ENCODE data around the gene DNAJC13. TPM values are rescaled to one million over a fixed set of nuclear protein-coding genes. Genes with fewer than 3 reads are reported as not detected.

The DNAJC13 gene
- total RNA-seq, 1 donor: 107 TPM

DNA sequence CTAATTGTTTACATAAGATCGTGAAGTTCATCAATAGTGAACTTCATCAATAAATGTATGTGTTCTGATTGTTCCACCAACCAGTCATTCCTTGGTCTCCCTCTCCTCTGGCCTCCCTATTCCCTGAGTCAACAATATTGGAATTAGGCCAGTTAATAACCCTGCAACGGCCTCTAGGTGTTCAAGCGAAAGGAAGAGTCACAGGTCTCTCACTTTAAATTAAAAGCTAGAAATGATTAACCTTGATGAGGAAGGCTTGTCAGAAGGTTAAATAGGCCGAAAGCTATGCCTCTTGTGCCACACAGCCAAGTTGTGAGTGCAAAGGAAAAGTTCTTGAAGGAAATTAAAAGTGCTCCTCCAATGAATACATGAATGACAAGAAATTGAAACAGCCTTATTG lies 90.4 kb downstream of the DNAJC13 start:
- no peak for DNase-seq (ENCODE audit: low read depth)
- no peak overlapping the region for H3K4me3 ChIP-seq (ENCODE audit: low read depth, low read length)
- TF ChIP-seq, protein P1, sequence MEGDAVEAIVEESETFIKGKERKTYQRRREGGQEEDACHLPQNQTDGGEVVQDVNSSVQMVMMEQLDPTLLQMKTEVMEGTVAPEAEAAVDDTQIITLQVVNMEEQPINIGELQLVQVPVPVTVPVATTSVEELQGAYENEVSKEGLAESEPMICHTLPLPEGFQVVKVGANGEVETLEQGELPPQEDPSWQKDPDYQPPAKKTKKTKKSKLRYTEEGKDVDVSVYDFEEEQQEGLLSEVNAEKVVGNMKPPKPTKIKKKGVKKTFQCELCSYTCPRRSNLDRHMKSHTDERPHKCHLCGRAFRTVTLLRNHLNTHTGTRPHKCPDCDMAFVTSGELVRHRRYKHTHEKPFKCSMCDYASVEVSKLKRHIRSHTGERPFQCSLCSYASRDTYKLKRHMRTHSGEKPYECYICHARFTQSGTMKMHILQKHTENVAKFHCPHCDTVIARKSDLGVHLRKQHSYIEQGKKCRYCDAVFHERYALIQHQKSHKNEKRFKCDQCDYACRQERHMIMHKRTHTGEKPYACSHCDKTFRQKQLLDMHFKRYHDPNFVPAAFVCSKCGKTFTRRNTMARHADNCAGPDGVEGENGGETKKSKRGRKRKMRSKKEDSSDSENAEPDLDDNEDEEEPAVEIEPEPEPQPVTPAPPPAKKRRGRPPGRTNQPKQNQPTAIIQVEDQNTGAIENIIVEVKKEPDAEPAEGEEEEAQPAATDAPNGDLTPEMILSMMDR (IDR thresholded peaks at IDR 0.05; ENCODE audit: insufficient read depth, low read depth, low read length): no peak

DNA sequence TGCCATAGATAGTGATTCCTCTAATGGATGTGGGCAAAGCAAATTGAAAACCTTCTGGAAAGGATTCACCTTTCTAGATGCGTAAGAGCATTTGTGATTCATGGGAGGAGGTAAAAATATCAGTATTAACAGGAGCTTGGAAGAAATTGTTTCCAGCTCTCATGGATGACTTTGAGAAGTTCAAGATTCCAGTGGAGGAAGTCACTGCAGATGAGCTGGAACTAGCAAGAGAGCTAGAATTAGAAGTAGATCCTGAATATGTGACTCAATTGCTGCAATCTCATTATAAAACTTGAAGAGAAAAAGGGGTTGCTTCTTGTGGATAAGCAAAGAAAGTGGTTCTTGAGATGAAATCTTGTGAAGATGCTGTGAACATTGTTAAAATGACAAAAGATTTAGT lies 91.8 kb downstream of the DNAJC13 start:
- TF ChIP-seq, protein P1 (IDR thresholded peaks at IDR 0.05; ENCODE audit: insufficient read depth, low read depth, low read length): no peak
- no peak overlapping the region for H3K4me3 ChIP-seq (ENCODE audit: low read depth, low read length)
- no peak for DNase-seq (ENCODE audit: low read depth)

- TF ChIP-seq, protein P1 (IDR thresholded peaks at IDR 0.05; ENCODE audit: insufficient read depth, low read depth, low read length): no peak
- no peak for DNase-seq (ENCODE audit: low read depth)
- no peak overlapping the region for H3K4me3 ChIP-seq (ENCODE audit: low read depth, low read length)
Measured at GRCh38 chr3:132509506-132509905, 92.2 kb downstream of the DNAJC13 start.

- H3K4me3 ChIP-seq (ENCODE audit: low read depth, low read length): no peak overlapping the region
- no peak for DNase-seq (ENCODE audit: low read depth)
- TF ChIP-seq, protein P1 (IDR thresholded peaks at IDR 0.05; ENCODE audit: insufficient read depth, low read depth, low read length): no peak
Measured at GRCh38 chr3:132513057-132513456, 95.8 kb downstream of the DNAJC13 start.

- DNase-seq (ENCODE audit: low read depth): no peak
- TF ChIP-seq, protein P1 (IDR thresholded peaks at IDR 0.05; ENCODE audit: insufficient read depth, low read depth, low read length): no peak
- H3K4me3 ChIP-seq (ENCODE audit: low read depth, low read length): no peak overlapping the region
Measured at GRCh38 chr3:132517311-132517710, 100.0 kb downstream of the DNAJC13 start.

DNA sequence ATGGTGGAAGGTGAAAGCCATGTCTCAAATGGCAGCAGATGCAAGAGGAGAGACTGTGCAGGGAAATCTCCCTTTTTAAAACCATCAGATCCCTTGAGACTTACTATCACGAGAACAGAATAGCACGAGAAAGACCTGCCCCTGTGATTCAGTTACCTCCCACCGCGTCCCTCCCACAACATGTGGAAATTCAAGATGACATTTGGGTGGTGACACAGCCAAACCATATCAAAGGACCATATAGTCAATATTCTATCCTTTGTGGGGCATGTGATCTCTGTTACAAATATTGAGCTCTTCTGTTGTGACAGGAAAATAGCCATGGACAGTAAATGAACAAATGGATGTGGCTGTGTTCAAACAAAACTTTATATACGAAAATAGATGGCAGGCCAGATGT lies 102.6 kb downstream of the DNAJC13 start:
- H3K4me3 ChIP-seq (ENCODE audit: low read depth, low read length): no peak overlapping the region
- TF ChIP-seq, protein P1 (IDR thresholded peaks at IDR 0.05; ENCODE audit: insufficient read depth, low read depth, low read length): no peak
- no peak for DNase-seq (ENCODE audit: low read depth)

DNA sequence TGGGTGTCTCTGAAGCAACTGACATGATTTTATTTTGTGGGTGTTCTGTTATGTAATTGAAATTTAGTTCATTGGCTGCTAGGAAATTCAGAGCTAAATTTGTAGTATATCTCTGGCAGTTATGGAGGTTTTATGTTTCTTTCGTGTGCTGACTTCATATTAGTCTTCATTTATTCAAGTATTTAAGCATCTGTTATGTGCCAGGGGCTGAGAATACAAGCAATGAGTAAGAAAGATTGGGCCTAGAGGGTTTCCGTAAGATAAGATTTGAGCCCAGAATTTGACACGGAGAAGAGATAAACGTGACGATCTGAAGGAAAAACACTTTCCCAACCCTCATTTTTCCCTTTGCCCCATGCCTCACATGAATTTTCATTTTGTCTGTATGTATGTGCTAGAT lies 104.6 kb downstream of the DNAJC13 start:
- H3K4me3 ChIP-seq (ENCODE audit: low read depth, low read length): no peak overlapping the region
- TF ChIP-seq, protein P1 (IDR thresholded peaks at IDR 0.05; ENCODE audit: insufficient read depth, low read depth, low read length): no peak
- no peak for DNase-seq (ENCODE audit: low read depth)
